Heart left ventricle (tissue), 16 donors: ENCODE results near the gene SNRNP48. TPM values are rescaled to one million over a fixed set of nuclear protein-coding genes. Genes with fewer than 3 reads are reported as not detected.
A peak's percentile ranks its signal among the peaks of the same experiment; 100 is the strongest.

ENCODE experiments used
- ATAC-seq, 4 donors: fragments of 200-7000 bp; cut with Tn5 transposase; one replicate each; pipeline ENCODE4 v1.9.1; 2020 to 2022; ENCODE audit warnings: moderate library complexity in 4 of 4, mild to moderate bottlenecking in 3 of 4, moderate number of reproducible peaks in 1 of 4
- DNase-seq, 5 donors: peaks; one replicate each; pipeline ENCODE4 v3.0.0-alpha.2; 2020
- H3K27ac ChIP-seq, 12 donors: fragments of 200-600 bp; sonication (generic) in 4 of 12; one replicate each; pipeline versions ENCODE4 v1.5.0 to v1.8.0; 2016 to 2022; ENCODE audit warnings: mild to moderate bottlenecking in 2 of 12
- H3K27me3 ChIP-seq, 9 donors: fragments of 200-600 bp; sonication (generic) in 2 of 9; one replicate each; pipeline versions ENCODE4 v1.5.1 to v1.8.0; 2016 to 2022; ENCODE audit warnings: mild to moderate bottlenecking in 3 of 9
- H3K36me3 ChIP-seq, 9 donors: fragments of 200-600 bp; sonication (generic) in 2 of 9; one replicate each; pipeline versions ENCODE4 v1.5.0 to v1.8.0; 2018 to 2022; ENCODE audit warnings: mild to moderate bottlenecking in 2 of 9
- H3K4me1 ChIP-seq, 12 donors: fragments of 200-600 bp; sonication (generic) in 4 of 12; one replicate each; pipeline versions ENCODE4 v1.5.0 to v1.8.0; 2016 to 2022; ENCODE audit warnings: mild to moderate bottlenecking in 3 of 12
- H3K4me3 ChIP-seq, 12 donors: fragments of 200-600 bp; sonication (generic) in 4 of 12; one replicate each; pipeline versions ENCODE4 v1.5.0 to v1.8.0; 2017 to 2022; ENCODE audit warnings: mild to moderate bottlenecking in 9 of 12, moderate library complexity in 4 of 12
- H3K9me3 ChIP-seq, 12 donors: fragments of 200-600 bp; sonication (generic) in 4 of 12; one replicate each; pipeline versions ENCODE4 v1.5.0 to v1.8.0; 2016 to 2022; ENCODE audit warnings: mild to moderate bottlenecking in 1 of 12
- POLR2A ChIP-seq, 2 donors: fragments of 450-650 bp; IDR thresholded peaks; one replicate each; pipeline ENCODE4 v1.6.1; 2017; ENCODE audit warnings: antibody characterized with exemption in 2 of 2, mild to moderate bottlenecking in 2 of 2, moderate library complexity in 2 of 2
- WGBS, 4 donors: extraction: QIAGEN DNeasy Blood & Tissue Kit in 2 of 4; methylation state at CpG; one replicate each; pipeline versions ENCODE4 v1.1.5 to v1.1.7; 2013 to 2018; 5-methylcytosine and 5-hydroxymethylcytosine counted together
- intact Hi-C, 10 donors: fragments of 100-400 bp; cut with DNase I; formaldehyde crosslinking; loops; one replicate each; pipeline versions ENCODE4 v1.11.1 to v1.14.2; 2022
- polyA plus RNA-seq, 2 donors: library from polyadenylated mRNA; stranded (reverse); fragments of 200-250 nt; gene quantifications; one replicate each; pipeline ENCODE4 v1.2.3, GENCODE V29; 2013
- total RNA-seq, 9 donors: library from RNA; depleted of rRNA in 2 of 9; stranded (reverse); fragments of >200 nt in 2 of 9; fragmentation: NEBNext Ultra II Directional in 3 of 9; extraction: Animal tissue kit (Norgen Biotek cat#: 25700) in 3 of 9; gene quantifications; one replicate each; pipeline versions ENCODE4 v1.1.0 to v1.2.4, GENCODE V29; 2016 to 2023
- TF ChIP-seq, protein P1 (sequence below), 12 donors: fragments of 200-600 bp; sonication (generic) in 4 of 12; IDR thresholded peaks; one replicate each; pipeline versions ENCODE4 v1.5.0 to v1.8.0; 2018 to 2022; ENCODE audit warnings: antibody characterized with exemption in 12 of 12, mild to moderate bottlenecking in 5 of 12
- donor health status: ischemic (EF 13 %, LVEDD 7.1; RV severe dilation, severe dysfunction).
- donor health status: healthy with polysubstance abuse.
- donor health status: DM: no; HTN: yes; CAD: no.
- donor health status: DM: no; HTN: no; CAD: no.
- donor health status: ischemic (EF 25% LVEDD 6.9; RV normal size, moderate dysfunction).
- donor health status: ischemic (EF 25% LVEDD 5.7; RV mildly dilated, moderate dysfunction).
- donor health status: healthy.
- donor health status: DM: yes; HTN: yes; CAD: no.
- donor health status: ischemic (EF 35%, LVEDD 5.7; RV mildly dilated, moderate dysfunction).
- donor health status: nonischemic (EF 11% LVEDD 7.7; RV severe dilation, severe dysfunction).
- donor health status: DM: yes; HTN: yes; CAD: no.
- donor health status: PGD.
- donor health status: ischemic (EF 29% LVEDD 5.4; RV normal size, mild dysfunction).
- donor health status: nonischemic (EF 23%, LVEDD 6.1; RV moderate dilation, normal function).

SNRNP48 gene
- total and polyA plus RNA-seq, 11 donors: 8.2 to 25.8 (median 13.3) TPM

DNA sequence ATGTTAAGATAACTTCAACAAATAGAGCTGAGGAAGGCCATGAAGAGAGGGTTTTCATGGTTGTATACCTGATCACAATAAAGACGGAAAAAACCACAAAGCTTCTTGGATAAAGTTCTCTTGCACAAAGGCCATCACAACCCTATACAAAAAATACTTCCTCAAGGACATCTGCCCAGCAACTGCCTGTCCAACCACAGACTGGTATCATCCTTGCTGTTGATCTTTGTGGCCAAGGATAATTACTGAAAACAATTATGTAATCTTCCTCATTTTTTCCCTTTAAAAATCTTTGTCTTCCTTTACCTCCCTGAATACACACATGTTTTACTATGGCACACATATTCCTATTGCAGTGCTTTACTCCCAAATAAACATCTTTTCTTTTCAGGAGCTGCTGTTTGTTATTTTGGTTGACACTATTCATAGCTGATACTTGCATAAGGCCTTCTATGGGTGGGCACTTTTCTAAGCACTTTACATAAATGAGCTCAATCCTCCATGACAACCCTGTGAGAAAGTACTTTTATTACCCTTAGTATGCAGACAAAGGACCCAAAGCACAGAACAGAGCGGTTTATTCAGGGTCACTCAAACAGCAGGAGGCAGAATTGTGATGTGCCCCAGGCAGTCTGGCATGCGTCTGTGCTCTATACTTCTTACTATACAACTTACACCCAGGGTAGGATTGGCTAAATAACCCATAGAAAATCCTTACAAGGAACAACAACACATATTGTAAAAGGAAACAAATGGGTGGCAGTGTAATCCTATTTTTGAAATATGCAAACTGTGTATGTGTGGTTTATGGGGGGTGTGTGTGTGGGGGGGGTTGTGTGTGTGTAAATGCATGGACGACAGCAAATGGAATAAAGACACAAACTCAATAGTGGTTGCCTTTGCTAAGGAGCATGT is 35.1 kb downstream of the SNRNP48 start:
- H3K27ac ChIP-seq: no peak overlapping the region
- no peak for TF ChIP-seq POLR2A (IDR thresholded peaks at IDR 0.05)
- TF ChIP-seq, protein P1, sequence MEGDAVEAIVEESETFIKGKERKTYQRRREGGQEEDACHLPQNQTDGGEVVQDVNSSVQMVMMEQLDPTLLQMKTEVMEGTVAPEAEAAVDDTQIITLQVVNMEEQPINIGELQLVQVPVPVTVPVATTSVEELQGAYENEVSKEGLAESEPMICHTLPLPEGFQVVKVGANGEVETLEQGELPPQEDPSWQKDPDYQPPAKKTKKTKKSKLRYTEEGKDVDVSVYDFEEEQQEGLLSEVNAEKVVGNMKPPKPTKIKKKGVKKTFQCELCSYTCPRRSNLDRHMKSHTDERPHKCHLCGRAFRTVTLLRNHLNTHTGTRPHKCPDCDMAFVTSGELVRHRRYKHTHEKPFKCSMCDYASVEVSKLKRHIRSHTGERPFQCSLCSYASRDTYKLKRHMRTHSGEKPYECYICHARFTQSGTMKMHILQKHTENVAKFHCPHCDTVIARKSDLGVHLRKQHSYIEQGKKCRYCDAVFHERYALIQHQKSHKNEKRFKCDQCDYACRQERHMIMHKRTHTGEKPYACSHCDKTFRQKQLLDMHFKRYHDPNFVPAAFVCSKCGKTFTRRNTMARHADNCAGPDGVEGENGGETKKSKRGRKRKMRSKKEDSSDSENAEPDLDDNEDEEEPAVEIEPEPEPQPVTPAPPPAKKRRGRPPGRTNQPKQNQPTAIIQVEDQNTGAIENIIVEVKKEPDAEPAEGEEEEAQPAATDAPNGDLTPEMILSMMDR (IDR thresholded peaks at IDR 0.05): no peak
- 68 to 76% (median 71%) methylated on average over 4 of the region's 4 CpGs for WGBS, 4 donors
- H3K36me3 ChIP-seq: no peaks in the 10 kb centered on the region
- H3K9me3 ChIP-seq: no peaks in the 10 kb centered on the region
- no peaks in the 10 kb centered on the region for H3K4me1 ChIP-seq
- H3K27me3 ChIP-seq: no peaks in the 10 kb centered on the region
- no peak overlapping the region for H3K4me3 ChIP-seq
- no peak for ATAC-seq
- intact Hi-C loops: no loop called here
- DNase-seq: no peak

DNA sequence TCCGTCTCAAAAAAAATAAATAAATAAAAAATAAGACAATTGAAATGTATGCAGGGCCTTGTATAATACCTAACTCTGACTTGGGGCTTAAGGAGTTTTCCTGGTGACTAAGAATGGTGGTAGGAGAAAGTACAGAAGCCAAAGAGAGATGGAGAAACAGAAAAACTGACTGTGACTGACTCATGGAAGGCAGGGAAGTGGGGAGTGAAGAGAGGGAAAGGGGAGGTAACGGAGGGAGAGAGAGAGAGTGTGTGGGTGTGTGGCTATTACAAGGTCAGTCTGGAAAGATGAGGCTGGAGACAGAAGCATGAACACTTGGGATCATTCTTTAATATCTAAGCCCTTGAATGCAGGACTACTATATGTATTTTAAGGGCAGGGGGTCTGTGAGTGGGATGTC is 38.5 kb downstream of the SNRNP48 start:
- peak in 2 of 4 donors; percentile 42 to 82 for ATAC-seq

DNA sequence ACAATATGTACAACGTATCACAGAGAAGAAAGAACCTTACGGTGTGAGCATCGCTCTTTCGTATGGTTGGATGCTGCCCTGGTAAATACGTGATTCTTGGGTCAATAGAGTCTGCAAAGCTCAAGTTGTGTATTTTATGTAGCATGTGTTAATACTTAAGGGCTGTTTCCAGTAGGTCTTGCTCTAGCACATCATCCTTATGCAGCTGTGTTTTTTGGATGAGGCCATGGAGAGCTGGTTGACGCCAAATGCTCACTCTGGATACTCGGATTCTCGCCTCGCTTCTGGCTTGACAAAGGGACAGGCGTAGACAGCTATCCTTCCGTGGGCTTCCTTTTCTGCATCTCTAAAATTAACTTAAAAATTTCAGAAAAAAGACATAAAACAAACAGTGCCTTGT is 38.9 kb downstream of the SNRNP48 start:
- Histone ChIP-seq H3K36me3 (no peaks in the 10 kb centered on the region), H3K4me1 (no peaks in the 10 kb centered on the region), H3K4me3 (no peak overlapping the region), H3K27ac (peak overlapping the region in 1 of 12 donors; percentile 24), H3K27me3 (no peaks in the 10 kb centered on the region), H3K9me3 (no peaks in the 10 kb centered on the region)
- WGBS, 4 donors: 81 to 90% (median 83%) methylated on average over 11 of the region's 11 CpGs
- ATAC-seq (peak in 3 of 4 donors; percentile 68 to 79 (median 68)), DNase-seq (peak in 1 of 5 donors; percentile 37)
- no peak for TF ChIP-seq POLR2A (IDR thresholded peaks at IDR 0.05)
- TF ChIP-seq, protein P1 (IDR thresholded peaks at IDR 0.05): no peak
- intact Hi-C loops: no loop called here

More for the DNA sequence above, 38.5 kb downstream of the SNRNP48 start:
- WGBS, 4 donors: 74 to 82% (median 77%) methylated on average over 2 of the region's 2 CpGs
- Histone ChIP-seq H3K36me3 (no peaks in the 10 kb centered on the region), H3K4me1 (no peaks in the 10 kb centered on the region), H3K27me3 (no peaks in the 10 kb centered on the region), H3K9me3 (no peaks in the 10 kb centered on the region), H3K27ac (peak overlapping the region in 1 of 12 donors; percentile 24), H3K4me3 (no peak overlapping the region)
- TF ChIP-seq POLR2A (IDR thresholded peaks at IDR 0.05): no peak
- TF ChIP-seq, protein P1 (IDR thresholded peaks at IDR 0.05): no peak
- DNase-seq: no peak
- intact Hi-C loops: no loop called here

DNA sequence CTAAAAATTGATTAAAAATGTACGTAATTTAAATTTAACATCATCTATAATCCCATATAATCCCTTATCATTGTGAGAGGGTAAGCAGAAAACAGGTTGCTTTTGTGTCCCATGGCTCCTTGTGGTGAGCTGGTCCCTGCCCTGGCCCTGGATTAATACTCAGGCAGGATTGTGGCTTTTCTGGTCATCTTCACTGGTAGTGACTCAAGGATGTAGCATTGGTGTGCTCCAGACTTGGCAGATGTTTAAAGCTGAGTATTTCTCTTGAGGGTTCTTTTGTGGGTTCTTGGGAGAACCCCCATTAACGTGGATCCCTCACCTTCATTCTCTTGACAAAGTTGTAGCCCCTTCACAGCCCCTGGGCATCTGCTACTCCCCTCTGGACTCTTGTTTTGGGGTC is 39.3 kb downstream of the SNRNP48 start:
- H3K36me3 ChIP-seq: no peaks in the 10 kb centered on the region
- no peaks in the 10 kb centered on the region for H3K27me3 ChIP-seq
- no peaks in the 10 kb centered on the region for H3K9me3 ChIP-seq
- H3K27ac ChIP-seq: no peak overlapping the region
- intact Hi-C loops: no loop called here
- ATAC-seq (peak in 1 of 4 donors; percentile 41), DNase-seq (no peak)
- TF ChIP-seq, protein P1 (IDR thresholded peaks at IDR 0.05): no peak
- TF ChIP-seq POLR2A (IDR thresholded peaks at IDR 0.05): no peak
- H3K4me3 ChIP-seq: no peak overlapping the region
- H3K4me1 ChIP-seq: no peaks in the 10 kb centered on the region
- WGBS, 4 donors: 33 to 69% (median 57%) methylated on average over 2 of the region's 2 CpGs
